NCI-H2107 (cell line): ENCODE data around the gene RNF144B.

ENCODE experiments used
- DNase-seq: peaks from one replicate; lab custom pipeline; 2025; lab: John Stamatoyannopoulos, UW

RNF144B gene

GRCh38 chr6:18488004-18488403 is 100.9 kb downstream of the RNF144B start:
- no peak for DNase-seq

DNA sequence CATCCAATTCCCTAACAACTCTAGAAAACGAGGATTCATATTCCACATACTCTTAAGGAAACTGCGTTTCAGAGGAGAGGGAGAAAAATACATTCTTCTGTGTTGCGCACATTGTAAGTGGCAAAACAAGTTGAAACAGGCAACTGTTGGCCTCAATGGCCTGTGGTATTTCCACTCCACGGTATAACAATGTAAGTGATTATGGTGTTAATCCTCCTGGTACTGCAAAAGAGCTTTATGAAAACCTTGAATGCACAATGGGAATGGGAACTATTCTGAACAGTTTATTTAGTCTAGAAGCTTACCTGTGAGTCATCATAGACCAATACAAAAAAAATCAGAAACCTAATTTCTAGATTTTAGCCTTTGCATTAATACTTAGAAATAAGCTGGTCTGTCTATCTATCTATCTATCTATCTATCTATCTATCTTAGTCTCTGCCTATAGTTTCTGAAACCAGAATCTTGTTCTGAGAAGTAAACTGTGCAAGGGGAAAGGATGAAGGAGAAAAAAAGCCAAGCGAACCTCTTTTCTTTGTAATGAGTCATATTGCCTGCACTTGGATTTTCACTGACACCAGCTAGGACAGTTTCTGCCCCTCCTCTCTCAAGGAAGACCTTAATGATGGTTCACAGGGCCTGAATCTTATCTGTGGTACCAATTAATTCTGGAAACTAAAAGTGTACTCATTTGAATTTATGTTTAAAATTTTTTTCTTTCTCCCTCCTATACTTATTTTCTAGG is 101.5 kb downstream of the RNF144B start:
- DNase-seq: no peak

DNA sequence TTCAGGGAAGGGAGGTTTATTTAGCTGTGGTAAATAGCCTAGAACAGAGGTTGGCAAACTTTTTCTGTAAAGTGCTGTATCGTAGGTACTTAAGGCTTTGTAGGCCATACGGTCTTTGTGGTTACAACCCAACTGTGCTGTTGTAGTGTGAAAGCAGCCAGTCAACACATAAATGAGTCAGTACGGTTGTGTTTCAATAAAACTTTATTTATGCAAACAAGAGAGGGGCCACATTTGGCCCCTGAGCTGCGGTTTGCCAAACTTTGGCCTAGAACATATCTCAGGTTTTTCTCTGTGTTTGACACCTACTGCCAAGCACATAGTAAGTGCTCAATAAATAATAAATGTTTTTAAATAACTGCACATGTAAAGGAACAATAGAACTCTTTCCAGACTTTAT is 102.2 kb downstream of the RNF144B start:
- DNase-seq: no peak

DNA sequence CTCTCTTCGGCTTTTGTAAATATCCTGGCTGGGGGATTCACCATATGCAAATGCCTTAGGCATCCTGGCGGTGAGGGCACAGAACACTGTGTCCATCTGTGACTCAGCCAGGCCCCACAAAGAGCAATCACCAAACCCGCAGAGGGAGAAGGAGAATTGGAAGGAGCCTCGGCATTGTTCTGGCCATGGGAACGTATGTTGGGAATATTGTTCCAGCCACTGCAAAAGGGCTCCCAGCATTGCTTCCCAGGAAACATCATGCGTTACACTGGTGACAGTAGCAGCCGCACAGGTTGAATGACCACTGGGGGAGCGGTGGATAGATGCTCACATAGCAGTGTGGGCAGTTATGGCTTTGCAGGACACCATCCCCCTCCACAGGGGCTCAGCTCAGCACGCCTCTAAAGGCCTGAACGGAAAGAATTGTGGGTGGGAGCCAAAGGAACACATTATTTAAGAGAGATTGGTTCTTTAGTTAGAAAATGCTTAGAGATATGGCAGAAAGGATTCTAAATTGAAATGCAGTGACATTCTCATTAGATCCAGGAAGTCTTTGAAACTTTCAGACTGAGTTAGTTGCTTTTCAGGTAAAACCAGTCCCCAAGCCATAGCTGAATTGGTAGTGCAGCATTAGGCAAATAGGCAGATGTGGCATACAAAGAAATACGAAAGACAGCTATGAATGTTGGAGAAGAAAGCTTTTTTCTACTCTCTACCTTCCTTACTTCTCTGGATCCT is 104.3 kb downstream of the RNF144B start:
- no peak for DNase-seq

DNA sequence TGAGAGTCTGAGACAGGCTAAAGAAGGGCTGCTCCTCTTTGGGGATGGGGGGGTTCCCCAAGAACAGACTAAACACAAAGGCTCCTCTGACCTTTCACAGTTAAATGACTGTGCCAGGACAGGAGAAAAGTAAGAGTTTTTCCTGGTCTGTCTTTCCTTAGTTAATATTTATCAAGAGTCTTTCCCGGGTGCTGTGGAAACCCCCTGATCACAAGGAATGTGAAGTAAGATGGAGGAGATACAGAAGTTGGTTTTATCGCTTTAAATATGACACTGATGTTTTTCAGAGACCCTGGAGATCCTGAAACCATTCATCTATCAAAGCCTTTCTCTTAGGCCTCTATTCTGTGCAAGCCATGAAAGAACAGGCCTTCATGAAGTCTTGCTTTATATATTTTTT is 105.8 kb downstream of the RNF144B start:
- no peak for DNase-seq

GRCh38 chr6:18493382-18493891 is 106.3 kb downstream of the RNF144B start:
- no peak for DNase-seq

DNA sequence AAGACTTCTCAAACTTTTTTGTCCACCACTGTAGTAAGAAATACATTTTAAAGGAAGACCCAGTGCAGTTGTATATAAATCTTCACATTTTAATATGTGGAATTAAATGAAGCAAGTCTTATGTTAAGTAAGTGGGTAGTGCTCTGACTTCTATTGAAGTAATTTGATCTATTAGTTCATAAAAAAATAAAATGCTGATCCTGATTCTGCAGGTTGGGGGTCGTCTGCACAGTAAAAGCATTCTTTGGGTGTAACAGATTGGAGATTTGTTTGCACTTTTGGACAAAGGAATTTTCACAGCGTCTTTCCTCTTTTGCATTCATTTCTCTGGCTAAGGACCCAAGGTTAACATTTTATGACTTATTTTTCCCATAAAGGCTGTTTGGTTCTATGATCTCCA is 106.8 kb downstream of the RNF144B start:
- DNase-seq: no peak

DNA sequence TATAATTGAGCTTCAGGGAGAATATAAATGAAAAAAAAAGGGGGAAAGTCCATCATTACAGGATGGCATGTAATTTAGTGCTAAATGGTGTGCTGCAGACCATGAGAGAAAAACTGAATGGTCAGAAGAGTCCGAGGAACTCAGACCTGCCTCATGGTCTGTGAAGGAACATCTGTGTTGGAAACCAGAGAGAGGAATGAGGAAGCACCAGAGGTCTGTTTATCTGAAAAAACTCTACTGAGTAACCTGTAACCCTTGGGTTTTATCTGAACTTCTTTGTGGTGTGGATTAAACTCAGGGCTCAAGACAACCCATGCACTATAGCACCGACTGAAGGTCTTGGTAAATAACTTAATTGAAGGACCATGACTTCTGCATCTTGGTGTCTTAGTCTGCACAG is 108.1 kb downstream of the RNF144B start:
- no peak for DNase-seq

GRCh38 chr6:18496462-18496861 is 109.3 kb downstream of the RNF144B start:
- DNase-seq: no peak

- no peak for DNase-seq
Observed at GRCh38 chr6:18497006-18497405, 109.9 kb downstream of the RNF144B start.

- no peak for DNase-seq
Observed at GRCh38 chr6:18498408-18498807, 111.3 kb downstream of the RNF144B start.

- no peak for DNase-seq
Observed at GRCh38 chr6:18500921-18501662, 113.9 kb downstream of the RNF144B start.

DNA sequence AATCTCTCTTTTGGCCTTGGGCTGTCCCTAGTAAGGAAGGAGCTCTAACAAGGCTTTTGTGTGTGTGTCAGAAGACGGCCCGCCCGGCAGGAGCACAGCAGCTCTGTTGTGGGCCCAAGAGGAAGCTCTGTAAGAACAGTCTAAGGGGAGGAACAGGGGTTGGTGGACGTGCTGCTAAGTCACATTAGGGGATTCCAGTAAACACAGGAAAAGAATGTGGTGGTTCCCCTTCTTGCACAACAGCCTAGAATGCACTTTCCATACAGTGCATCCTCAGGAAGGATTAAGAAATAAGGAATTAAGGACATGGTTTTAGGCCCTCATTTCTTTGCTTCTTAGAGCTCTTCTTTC is 114.5 kb downstream of the RNF144B start:
- no peak for DNase-seq

GRCh38 chr6:18503206-18503592 is 116.0 kb downstream of the RNF144B start:
- no peak for DNase-seq

- DNase-seq: peak; percentile 28
Observed at GRCh38 chr6:18503593-18504231, 116.6 kb downstream of the RNF144B start.

GRCh38 chr6:18504232-18504596 is 117.1 kb downstream of the RNF144B start:
- DNase-seq: no peak

- no peak for DNase-seq
Observed at GRCh38 chr6:18506382-18507017, 119.3 kb downstream of the RNF144B start.

DNA sequence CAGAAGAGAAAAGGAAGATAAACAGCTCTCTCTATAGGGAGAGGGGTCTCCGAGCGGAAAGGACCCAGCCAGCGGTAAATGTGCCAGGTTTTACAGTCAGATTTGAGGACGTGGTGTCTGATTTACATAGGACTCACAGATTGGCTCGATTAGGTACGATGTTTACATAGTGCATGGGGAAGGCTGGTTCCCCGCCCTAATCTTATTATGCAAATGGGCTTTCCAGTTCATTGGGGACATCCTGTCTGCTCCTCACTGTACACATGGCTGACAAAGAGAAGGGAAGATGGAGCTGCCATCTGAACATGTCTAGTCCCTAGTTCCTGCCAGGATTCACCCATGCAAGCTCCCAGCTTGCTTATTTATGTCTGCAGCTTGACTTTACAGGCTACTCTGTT is 119.9 kb downstream of the RNF144B start:
- no peak for DNase-seq

- DNase-seq: no peak
Observed at GRCh38 chr6:18507561-18507960, 120.4 kb downstream of the RNF144B start.

DNA sequence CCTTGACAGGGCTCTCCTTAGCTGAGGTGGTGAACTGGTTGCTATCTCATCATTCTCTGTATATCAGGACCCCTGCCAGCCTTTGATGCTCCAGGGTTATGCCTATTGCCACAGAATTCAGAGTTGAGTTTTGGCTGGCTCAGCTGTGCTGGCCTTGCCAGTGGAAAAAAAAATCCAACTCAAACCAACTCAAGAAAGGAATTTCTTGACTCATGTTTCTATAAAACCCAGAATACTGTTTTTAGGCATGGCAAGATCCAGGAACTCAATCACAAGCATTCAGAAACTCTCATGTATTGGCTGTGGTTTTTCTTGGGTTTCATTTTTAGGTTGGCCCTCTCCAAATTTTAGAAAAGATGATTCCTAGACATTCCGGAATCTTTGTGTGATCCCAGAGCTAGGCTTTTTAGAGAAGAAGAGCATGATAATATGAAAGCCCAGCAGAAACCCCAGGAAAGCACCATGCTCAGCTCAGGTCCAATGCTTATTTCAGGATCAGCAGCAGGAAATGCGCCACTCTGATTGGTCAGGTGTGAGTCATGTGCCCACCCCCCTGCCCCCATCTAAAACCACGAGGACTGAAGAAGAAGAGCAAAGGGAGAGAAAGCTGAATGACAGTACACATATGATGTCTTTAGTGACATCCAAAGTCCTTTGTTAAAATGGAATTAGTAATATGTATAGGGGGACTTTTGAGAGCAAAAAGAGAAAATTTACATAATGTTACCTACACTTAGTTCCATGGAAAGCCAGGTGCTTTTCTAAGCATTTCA is 122.9 kb downstream of the RNF144B start:
- no peak for DNase-seq

GRCh38 chr6:18510644-18511033 is 123.5 kb downstream of the RNF144B start:
- DNase-seq: no peak
